GM18505 (cell line): ENCODE results near the gene CCNT2.
"Not testable (repeated sequence)": the region's sequence is repeated elsewhere in the genome, so short reads cannot be mapped to it uniquely, and the experiment has no call there.

Experiments
- ATAC-seq: cut with Tn5 transposase; IDR thresholded peaks from one replicate; pipeline ENCODE4 v1.9.1; 2021; ENCODE audit not compliant: unreplicated experiment
- POLR2A ChIP-seq: IDR thresholded peaks from 4 replicates; pipeline ENCODE4 v1.6.1; 2011; ENCODE audit warnings: borderline replicate concordance; ENCODE audit not compliant: insufficient read depth, insufficient read length; ENCODE audit errors: extremely low read depth

The CCNT2 gene

GRCh38 chr2:134975281-134976009 lies 56.8 kb downstream of the CCNT2 start:
- no peak for TF ChIP-seq POLR2A
- no peak for ATAC-seq

GRCh38 chr2:134976074-134976702 lies 57.6 kb downstream of the CCNT2 start:
- no peak for TF ChIP-seq POLR2A
- no peak for ATAC-seq

- not testable (repeated sequence) for ATAC-seq
Observed at GRCh38 chr2:134977104-134977503, 58.5 kb downstream of the CCNT2 start.

GRCh38 chr2:134979221-134979620 lies 60.6 kb downstream of the CCNT2 start:
- no peak for ATAC-seq
- TF ChIP-seq POLR2A = no peak

GRCh38 chr2:134980639-134981038 lies 62.0 kb downstream of the CCNT2 start:
- ATAC-seq = no peak
- no peak for TF ChIP-seq POLR2A

GRCh38 chr2:134982603-134983002 lies 64.0 kb downstream of the CCNT2 start:
- TF ChIP-seq POLR2A = no peak
- ATAC-seq = no peak

GRCh38 chr2:134985061-134985460 lies 66.4 kb downstream of the CCNT2 start:
- no peak for ATAC-seq

GRCh38 chr2:134988994-134989605 lies 70.5 kb downstream of the CCNT2 start:
- no peak for TF ChIP-seq POLR2A
- no peak for ATAC-seq

More at GRCh38 chr2:134985061-134985460, 66.4 kb downstream of the CCNT2 start:
- no peak for TF ChIP-seq POLR2A

- no peak for TF ChIP-seq POLR2A
- ATAC-seq = no peak
Observed at GRCh38 chr2:134999521-134999920, 80.9 kb downstream of the CCNT2 start.

- ATAC-seq = no peak
- no peak for TF ChIP-seq POLR2A
Observed at GRCh38 chr2:135002836-135003235, 84.2 kb downstream of the CCNT2 start.

GRCh38 chr2:135004005-135004746 lies 85.6 kb downstream of the CCNT2 start:
- no peak for TF ChIP-seq POLR2A
- ATAC-seq = peak; percentile 79

GRCh38 chr2:135005753-135006152 lies 87.1 kb downstream of the CCNT2 start:
- ATAC-seq = no peak

More at GRCh38 chr2:135005753-135006152, 87.1 kb downstream of the CCNT2 start:
- TF ChIP-seq POLR2A = no peak
